ENCODE data around the gene ZSWIM1. TPM values are rescaled to one million over a fixed set of nuclear protein-coding genes. Genes with fewer than 3 reads are reported as not detected.

ZSWIM1 gene
- total and polyA plus RNA-seq, 2 of the 13 experiments (the other 11 are each of a cell fraction or from before 2014, with no cell fraction given), result 9.5 to 11.7 TPM

- TF ChIP-seq ARID4A (CRISPR knock-in tag; IDR thresholded peaks at IDR 0.05; ENCODE audit: borderline replicate concordance) (0 out of 2 replicates have a peak, but pooled peaks have one; percentile 28), TP53 (CRISPR knock-in tag; conservative IDR thresholded peaks at IDR 0.05) (no peak), ZMAT5 (CRISPR knock-in tag; IDR thresholded peaks at IDR 0.05; ENCODE audit: borderline replicate concordance, low read depth) (no peak), SNAPC5 (CRISPR knock-in tag; IDR thresholded peaks at IDR 0.05; ENCODE audit: borderline replicate concordance) (no peak), KLF15 (CRISPR knock-in tag; IDR thresholded peaks at IDR 0.05; ENCODE audit: borderline replicate concordance) (no peak), ZNF337 (CRISPR knock-in tag; IDR thresholded peaks at IDR 0.05; ENCODE audit: borderline replicate concordance, low read depth) (no peak), THAP9 (CRISPR knock-in tag; IDR thresholded peaks at IDR 0.05; ENCODE audit: borderline replicate concordance) (no peak), ZNF891 (CRISPR knock-in tag; IDR thresholded peaks at IDR 0.05) (0 out of 2 replicates have a peak, but pooled peaks have one; percentile 34), HOXD1 (CRISPR knock-in tag; IDR thresholded peaks at IDR 0.05) (no peak), SALL2 (CRISPR knock-in tag; IDR thresholded peaks at IDR 0.05) (0 out of 2 replicates have a peak, but pooled peaks have one; percentile 5), EZH2 (conservative IDR thresholded peaks at IDR 0.05; ENCODE audit: low read depth, low read length) (no peak), ATF7 (IDR thresholded peaks at IDR 0.05) (no peak), ATF7 (CRISPR knock-in tag; IDR thresholded peaks at IDR 0.05) (no peak), ZNF687 (CRISPR knock-in tag; IDR thresholded peaks at IDR 0.05) (peak; percentile 35; the same call in 1 of the 2 replicates), TBP (CRISPR knock-in tag; IDR thresholded peaks at IDR 0.05) (no peak), FOXM1 (CRISPR knock-in tag; IDR thresholded peaks at IDR 0.05) (no peak), CREBL2 (CRISPR knock-in tag; IDR thresholded peaks at IDR 0.05; ENCODE audit: borderline replicate concordance) (no peak), PITX1 (CRISPR knock-in tag; IDR thresholded peaks at IDR 0.05) (0 out of 2 replicates have a peak, but pooled peaks have one; percentile 10), THAP11 (CRISPR knock-in tag; IDR thresholded peaks at IDR 0.05) (no peak)
Observed at GRCh38 chr20:45917790-45918141, 36.7 kb downstream of the ZSWIM1 start (continued).
